GM19351 (cell line): ENCODE data around the gene OR5K4.
"Not testable (repeated sequence)": the region's sequence is repeated elsewhere in the genome, so short reads cannot be mapped to it uniquely, and the experiment has no call there.

Source experiments
- ATAC-seq: cut with Tn5 transposase; IDR thresholded peaks from one replicate; pipeline ENCODE4 v1.9.1; 2021; ENCODE audit warnings: mild to moderate bottlenecking, moderate library complexity; ENCODE audit not compliant: unreplicated experiment

Gene OR5K4

GRCh38 chr3:98371186-98371585, 17.5 kb downstream of the OR5K4 start:
- ATAC-seq, result no peak

DNA sequence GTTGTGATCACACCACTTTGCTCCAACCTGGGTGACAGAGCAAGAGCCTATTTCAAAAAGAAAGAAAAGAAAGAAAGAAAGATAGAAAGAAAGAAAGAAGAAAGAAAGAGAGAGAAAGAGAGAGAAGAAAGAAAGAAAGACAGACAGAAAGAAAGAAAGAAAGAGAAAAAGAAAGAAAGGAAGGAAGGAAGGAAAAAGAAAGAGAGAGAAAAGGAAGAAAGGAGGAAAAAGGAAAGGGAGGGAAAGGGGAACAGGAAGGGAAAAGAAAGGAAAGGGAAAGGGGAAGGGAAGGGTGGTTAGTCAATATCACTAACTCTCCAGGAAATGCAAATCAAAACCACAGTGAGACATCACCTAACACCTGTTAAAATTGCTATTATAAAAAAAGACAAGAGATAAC, 18.2 kb downstream of the OR5K4 start:
- no peak for ATAC-seq

- ATAC-seq, result no peak
Measured at GRCh38 chr3:98372445-98372844, 18.8 kb downstream of the OR5K4 start.

DNA sequence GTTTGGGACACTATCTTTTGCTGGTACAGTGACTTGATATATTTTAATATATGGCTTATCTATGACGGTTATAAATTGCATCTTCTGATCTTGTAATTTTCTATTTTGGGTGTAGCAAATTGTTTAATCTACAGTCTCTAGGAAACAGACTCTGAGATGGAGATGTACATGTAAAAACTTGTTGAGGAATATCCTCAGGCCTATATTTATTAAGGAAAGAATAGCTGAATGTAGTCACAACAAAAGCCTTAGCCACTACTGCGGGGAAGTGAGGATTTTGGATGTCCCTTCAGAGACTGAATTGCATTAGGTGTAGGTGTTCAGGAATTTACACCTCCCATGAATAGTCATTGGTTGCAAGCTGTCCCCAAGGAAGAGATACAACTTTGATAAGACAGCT, 23.0 kb downstream of the OR5K4 start:
- ATAC-seq, result no peak

GRCh38 chr3:98388147-98388546, 34.5 kb downstream of the OR5K4 start:
- no peak for ATAC-seq

- ATAC-seq, result no peak
Measured at GRCh38 chr3:98390366-98390765, 36.7 kb downstream of the OR5K4 start, which contains the start of gene OR5K3. Gene OR5K3, plus strand, starts transcription at chr3:98390666. Its CDS starts 0 bp downstream, at chr3:98390666.

- no peak for ATAC-seq
Measured at GRCh38 chr3:98395101-98395500, 41.4 kb downstream of the OR5K4 start.

GRCh38 chr3:98396482-98396881, 42.8 kb downstream of the OR5K4 start:
- not testable (repeated sequence) for ATAC-seq

- no peak for ATAC-seq
Measured at GRCh38 chr3:98398513-98398912, 44.9 kb downstream of the OR5K4 start.

DNA sequence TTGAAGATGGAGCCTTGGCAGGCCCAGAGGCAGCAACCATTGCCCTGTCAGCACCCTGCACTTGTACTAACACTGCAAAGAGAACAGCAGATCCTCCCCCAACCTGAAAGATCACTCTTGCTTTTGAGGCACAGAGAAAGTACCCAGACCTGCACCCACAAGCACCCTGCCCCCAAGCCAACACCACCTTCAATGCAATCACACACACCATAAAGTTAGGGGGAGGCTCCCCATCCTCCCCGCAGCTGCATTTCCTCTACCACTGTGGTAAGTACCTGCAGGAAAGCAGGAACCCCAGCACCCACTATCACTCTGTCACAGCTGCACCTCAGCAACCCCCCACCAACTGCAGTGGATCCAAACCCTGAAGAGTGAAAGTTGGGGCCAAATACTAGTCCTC, 48.9 kb downstream of the OR5K4 start:
- ATAC-seq, result no peak

DNA sequence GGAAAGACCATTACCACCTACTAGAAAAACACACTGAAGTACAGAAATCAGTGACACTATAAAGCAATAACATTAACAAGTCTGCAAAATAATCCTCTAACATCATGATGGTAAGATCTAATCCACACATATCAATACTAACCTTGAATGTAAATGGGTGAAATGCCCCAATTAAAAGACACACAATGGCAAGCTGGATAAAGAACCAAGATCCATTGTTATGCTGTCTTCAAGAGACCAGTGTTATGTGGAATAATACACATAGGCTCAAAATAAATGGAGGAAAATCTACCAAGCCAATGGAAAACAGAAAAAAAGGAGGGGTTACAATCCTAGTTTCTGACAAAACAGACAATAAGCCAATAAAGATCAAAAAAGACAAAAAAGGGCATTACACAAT, 50.4 kb downstream of the OR5K4 start:
- no peak for ATAC-seq
